Measurements from ENCODE around the gene NUMB.
A peak's percentile ranks its signal among the peaks of the same experiment; 100 is the strongest.

Gene NUMB

DNA sequence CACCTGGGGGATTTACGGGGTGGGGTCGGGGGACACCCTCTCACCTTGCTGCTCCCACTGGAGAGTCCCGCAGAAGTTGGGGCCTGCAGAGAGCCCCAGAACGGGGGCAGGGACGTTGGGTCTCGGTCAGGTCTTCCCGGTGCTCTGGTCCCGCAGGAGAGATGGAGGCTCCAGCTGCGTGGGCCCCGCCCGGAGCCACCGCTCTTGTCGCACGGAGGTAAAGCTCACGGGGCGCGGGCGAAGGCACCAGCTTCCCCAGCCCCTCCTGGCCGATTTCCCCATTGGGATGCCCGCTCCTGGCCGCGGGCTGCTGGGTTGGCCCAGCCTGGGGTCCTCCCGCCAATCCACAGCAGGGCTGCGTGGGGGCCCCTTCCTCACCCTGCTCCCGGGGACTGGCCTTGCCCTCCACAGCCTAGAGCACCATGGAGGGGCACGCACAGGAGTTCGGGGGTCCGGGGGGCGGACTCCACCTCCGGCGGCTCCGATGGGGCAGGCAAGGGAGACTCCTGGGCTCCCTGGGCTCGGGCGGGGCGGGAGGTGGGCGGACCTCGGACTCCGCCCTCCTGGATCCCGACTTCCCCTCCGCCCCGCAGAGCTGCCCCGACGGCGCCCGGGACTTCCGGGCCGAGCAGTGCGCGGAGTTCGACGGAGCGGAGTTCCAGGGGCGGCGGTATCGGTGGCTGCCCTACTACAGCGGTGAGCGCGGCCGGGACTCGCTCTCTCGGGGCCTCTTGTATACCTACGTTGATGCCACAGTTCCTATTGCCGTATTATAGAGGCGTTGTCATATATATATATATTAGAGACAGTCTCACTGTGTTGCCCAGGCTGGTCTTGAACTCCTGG is 212.6 kb downstream of the NUMB start:
- no peak for DNase-seq (ENCODE audit: low spot score)

DNA sequence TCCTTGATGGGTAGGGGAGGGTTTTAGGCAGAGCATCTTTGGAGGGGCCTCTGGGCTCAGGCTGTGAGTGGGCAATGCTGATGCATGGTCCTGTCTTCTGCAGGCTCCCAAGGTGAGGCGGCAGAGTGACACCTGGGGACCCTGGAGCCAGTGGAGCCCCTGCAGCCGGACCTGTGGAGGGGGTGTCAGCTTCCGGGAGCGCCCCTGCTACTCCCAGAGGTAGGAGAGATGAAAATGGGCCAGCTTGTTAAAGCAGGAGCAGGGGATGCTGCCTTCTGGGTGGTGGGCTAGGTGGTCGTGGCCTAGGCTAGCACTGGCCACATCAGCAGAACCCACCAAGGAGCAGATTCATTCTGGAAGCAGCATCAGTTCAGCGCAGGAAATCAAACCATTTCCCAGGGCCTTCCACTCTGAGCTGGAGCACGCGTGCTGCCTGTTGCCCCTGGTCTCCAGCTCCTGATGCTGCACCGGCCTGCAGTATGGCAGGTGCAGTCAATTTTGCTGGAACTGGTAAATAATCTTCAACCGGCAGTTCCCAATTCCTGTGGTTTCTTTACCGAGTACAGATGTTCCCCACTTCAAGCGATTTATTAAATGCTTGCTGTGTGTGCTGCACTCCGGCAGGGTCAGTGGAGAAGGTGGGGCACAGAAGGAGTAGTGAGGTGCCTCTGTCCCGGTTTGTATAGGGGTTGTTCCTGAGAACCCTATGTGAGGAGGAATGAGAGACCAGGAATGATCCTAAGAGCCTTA is 213.6 kb downstream of the NUMB start:
- no peak for DNase-seq (ENCODE audit: low spot score)

DNA sequence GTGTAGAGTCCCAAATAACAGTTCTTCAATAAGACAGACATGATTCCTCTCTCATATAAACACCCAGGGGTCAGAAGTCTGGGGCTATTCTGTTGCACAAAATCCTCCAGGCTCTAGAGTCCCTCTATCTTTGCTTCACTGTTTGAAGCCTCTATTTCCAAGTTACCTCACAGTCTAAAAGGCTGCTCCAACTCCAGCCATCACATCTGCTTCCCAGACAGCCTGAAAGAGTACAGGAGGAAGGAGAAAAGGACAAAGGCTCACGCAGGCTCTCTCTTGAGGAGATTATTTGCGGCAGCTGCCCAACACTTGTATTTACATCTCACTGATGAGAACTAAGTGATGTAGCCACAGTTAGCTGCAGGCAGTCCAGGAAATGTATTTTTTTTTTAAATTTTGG is 214.6 kb downstream of the NUMB start:
- DNase-seq (ENCODE audit: low spot score), result no peak

- DNase-seq (ENCODE audit: low spot score), result no peak
Measured at GRCh38 chr14:73243341-73243740, 215.0 kb downstream of the NUMB start.

DNA sequence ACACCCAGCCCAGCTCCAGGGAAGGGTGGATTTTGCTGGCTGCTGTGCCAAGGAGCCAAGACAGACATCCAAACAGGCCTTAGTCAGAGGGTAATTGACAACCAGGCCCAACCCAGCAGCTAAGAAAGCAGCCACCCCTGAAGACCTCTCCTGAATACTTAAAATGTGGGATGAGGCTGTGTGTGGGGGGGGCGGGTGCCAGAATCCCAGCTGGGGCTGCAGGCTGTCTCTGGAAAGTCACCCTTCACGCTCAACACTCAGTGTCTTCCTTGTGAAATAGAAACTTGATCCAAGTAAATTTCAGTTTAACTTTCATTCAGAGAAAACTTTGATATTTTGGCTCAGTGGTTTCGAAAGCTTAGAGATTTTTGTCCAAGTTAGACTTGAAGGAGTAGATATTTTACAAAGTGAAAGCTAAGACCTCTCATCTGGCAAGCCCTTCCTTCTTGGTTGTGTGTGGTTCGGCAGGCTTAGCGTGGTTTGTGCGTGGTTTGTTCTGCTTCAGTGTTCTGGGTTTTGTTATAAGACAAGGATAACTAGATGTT is 215.9 kb downstream of the NUMB start:
- no peak for DNase-seq (ENCODE audit: low spot score)

DNA sequence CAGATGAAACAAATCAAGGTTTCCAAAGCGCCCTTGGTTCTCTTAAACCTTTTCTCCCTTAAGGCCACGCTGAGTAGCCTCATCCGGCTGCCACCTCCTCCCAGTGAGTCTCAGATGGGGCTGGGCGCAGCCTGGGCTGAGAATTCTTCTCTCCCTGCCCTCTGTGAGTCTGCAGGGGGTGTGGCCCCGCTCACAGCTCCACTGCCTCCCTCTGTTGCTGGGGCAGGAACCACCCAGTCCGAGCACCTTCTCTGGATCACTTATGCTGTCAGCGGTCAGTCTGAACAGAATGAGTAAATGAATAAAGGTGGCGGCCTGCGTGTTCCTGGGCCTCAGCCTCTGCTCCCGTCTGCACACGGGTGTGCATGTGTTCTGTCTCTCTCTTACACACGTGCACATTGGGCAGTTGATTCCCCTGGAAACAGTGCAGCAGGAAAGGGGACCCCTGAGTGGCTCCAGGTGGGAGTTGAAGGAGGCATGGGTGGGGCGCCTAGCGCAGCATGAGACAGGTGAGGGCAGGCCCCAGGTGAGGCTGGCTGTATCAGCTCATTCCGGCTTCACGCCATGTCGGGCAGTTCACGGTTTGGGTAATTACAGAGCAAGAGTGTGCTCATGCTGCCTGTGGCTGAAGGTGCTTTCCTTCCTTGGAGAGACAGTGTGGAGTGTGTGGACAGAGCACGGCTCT is 216.7 kb downstream of the NUMB start:
- DNase-seq (ENCODE audit: low spot score), result peak; percentile 12

DNA sequence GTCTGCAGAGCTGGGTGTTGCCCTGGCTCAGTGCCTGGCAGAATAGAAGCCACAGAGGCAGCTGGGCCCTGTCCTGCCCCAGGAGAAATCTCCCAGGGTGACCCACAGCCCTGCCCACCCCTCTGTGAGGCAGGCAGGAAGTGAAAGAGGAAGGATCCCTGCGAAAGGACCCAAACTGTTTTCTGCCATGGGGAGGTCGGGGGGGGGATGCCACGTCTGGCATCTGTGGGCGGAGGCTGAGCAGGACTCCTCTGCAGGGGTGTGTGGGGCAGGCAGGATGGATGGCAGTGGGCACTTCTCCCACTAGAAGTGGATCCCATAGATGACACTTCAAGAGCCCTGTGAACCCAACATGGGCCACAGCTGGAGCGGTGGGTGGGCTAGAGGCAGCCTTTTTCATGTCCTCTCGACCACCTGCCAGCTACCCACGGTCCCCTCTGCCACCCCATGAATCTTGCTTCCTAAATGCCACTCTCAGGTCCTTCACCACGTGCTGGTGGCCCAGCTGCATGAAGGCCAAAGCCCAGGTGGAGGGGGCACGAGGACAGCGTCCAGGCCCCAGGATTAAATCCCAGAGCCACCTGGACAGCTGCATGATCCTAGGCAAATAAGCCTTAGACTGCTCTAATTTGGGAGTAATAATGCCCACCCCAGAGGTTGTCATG is 217.4 kb downstream of the NUMB start:
- peak; percentile 51 for DNase-seq (ENCODE audit: low spot score)

- DNase-seq (ENCODE audit: low spot score), result peak; percentile 63
Measured at GRCh38 chr14:73239393-73240241, 218.7 kb downstream of the NUMB start.

GRCh38 chr14:73238941-73239340 is 219.4 kb downstream of the NUMB start:
- DNase-seq (ENCODE audit: low spot score), result peak; percentile 40

- peak; percentile 53 for DNase-seq (ENCODE audit: low spot score)
Measured at GRCh38 chr14:73238424-73238852, 219.9 kb downstream of the NUMB start.

DNA sequence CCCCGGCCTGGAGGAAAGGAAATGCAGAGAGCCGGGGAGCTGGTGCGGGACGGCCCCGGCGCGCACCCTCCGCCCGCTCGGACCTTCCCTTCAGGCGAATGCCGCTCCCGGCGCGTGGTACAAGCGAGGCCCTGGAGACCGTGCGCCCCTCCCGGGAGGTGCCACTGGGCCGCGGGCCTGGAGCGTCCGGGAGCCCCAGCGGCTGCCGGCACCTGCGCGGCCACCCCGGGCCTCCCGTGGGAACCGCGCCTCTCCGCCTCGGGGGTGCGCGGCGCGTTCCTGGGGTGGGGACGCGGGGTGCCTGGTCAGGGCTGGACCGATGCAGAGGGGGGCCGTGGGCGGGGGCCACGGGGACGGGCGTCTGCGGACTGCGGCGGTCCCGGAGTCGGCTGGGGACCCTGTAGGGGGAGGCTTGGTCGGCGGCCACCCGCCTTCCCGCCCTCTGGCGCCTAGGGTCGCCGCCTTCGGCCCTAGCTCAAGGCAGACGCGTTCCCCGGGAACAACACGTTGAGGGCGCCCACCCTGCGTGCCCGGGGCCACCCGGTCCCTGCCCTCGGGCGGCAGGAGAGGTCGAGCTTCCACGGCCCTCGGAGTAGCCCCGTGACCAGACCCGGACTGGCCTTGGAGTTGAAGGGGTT is 220.4 kb downstream of the NUMB start:
- DNase-seq (ENCODE audit: low spot score), result no peak

DNA sequence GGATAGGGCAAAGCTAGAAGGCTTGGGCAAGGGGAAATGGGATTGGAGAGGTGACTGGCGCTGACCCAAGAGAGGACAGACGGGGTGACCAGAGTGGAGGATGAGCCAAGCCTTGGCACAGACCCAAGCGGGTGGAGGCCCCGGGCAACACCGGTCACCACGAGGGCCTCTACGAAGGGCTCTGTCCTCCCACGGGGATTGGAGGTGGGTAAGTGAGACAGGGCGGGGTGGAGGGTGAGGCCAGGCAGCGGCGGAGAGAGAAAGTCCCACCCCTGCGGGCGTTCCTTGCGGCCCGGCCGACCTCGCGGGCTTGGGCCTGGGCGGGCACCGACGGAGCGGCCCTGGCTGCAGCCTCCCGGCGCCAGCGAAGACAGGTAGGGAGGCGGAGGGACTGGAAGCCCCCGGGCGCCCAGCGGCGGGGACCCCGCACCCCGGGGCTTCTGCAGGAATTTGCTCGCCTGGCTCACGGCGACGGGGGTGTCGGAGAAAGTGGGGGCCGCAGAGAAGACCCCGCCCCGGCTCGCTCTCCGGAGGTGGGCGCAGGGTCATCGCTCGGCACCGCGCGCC is 221.0 kb downstream of the NUMB start, which contains the start of gene PAPLN:
Gene PAPLN, plus strand, starts transcription at position 288 of the 567 bp plus-strand sequence. CDS start 2,273 bp downstream, outside the sequence.
- no peak for DNase-seq (ENCODE audit: low spot score)

- no peak for DNase-seq (ENCODE audit: low spot score)
Measured at GRCh38 chr14:73236752-73237218, 221.6 kb downstream of the NUMB start.

DNA sequence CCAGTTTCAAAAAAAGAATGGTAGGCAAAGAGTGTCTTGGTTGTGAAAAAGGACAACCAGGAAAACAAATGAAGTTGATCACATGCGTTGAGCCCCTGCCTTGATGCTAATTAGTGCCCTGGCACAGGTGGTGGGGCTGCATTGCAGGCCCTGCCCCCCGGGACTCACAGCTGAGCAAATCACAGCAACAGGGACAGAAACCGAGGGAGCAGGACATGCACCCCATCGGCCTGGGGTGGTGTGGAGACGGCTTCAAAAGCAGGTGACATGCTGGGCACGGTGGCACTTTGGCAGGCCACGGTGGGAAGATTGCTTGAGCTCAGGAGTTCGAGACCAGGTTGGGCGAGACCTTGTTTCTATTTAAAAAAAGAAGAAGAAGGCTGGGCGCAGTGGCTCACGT is 222.2 kb downstream of the NUMB start:
- peak; percentile 47 for DNase-seq (ENCODE audit: low spot score)

DNA sequence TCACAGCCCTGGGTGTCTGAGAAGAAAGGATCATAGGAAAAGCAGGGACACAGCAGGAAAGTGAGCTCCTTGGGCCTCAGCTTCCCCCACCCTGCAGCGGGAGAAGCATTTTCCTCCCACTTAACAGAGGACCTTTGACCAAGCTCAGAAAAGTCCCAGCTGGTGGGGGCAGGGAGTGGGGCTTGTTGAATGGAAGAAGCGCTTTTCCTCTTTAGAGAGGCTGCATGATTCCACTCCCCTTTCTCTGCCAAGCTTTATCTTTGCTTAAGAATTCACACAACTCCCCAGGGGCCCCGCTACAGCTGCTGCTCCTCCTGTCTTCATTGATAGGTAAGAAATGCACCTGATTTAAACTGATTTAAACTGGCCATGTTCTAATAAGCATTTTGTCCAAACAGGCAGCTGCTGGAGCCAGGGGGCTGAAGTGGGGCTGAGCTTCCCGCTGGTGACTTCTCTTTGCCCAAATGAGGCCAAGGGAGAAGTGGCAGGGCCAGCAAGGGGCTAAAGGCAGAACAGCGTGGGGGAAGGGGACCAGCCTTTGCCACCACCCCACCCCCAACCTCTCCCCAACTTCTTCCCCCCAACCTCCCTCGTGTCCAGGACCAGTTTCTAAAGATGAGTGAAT is 222.7 kb downstream of the NUMB start:
- DNase-seq (ENCODE audit: low spot score), result peak; percentile 65

- peak; percentile 25 for DNase-seq (ENCODE audit: low spot score)
Measured at GRCh38 chr14:73234586-73235394, 223.6 kb downstream of the NUMB start.

- DNase-seq (ENCODE audit: low spot score), result peak; percentile 46
Measured at GRCh38 chr14:73234029-73234428, 224.3 kb downstream of the NUMB start.

DNA sequence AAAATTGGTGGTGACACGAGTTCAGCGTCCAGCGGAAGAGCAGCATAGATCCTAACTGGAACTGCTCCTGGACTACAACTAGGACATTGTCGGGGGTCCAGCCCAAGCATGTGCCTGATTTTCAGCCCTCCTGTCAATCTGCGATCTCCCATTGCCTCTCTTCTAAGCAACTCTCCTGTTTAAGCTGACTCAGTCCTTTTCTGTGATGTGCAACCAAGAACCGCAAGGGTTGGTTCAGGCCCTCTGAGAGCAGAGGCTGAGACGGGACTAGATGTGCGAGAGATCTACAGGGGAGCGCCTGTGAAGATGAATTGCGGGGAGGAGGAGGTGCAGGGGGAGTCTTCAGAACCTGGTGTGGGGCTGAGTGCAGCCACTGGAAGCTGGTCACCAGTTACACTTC is 224.8 kb downstream of the NUMB start:
- DNase-seq (ENCODE audit: low spot score), result peak; percentile 34
